Measurements from ENCODE around the gene NAGK.

DNA sequence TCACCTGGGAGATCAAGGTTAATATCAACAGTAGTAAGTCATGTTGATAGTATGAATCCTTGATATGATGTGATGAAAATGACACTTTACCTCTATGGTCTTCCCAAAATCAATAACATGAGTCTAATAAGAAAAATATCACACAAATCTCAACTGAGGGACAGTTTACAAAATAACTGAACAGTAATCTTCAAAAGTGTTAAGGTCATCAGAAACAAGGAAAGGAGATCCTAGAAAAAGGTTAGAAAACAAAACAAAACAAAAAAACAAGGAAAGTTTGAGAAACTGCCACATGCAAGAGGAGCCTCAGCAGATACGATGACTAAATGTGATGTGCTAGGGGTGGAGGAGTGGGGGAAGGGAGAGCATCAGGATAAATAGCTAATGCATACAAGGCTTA is 45.4 kb downstream of the NAGK start:
- TF ChIP-seq POLR2A (IDR thresholded peaks at IDR 0.05), result no peak
- TF ChIP-seq, protein P1, sequence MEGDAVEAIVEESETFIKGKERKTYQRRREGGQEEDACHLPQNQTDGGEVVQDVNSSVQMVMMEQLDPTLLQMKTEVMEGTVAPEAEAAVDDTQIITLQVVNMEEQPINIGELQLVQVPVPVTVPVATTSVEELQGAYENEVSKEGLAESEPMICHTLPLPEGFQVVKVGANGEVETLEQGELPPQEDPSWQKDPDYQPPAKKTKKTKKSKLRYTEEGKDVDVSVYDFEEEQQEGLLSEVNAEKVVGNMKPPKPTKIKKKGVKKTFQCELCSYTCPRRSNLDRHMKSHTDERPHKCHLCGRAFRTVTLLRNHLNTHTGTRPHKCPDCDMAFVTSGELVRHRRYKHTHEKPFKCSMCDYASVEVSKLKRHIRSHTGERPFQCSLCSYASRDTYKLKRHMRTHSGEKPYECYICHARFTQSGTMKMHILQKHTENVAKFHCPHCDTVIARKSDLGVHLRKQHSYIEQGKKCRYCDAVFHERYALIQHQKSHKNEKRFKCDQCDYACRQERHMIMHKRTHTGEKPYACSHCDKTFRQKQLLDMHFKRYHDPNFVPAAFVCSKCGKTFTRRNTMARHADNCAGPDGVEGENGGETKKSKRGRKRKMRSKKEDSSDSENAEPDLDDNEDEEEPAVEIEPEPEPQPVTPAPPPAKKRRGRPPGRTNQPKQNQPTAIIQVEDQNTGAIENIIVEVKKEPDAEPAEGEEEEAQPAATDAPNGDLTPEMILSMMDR (IDR thresholded peaks at IDR 0.05), result no peak
- no peak for TF ChIP-seq POLR2AphosphoS5 (IDR thresholded peaks at IDR 0.05)

All from sigmoid colon (tissue), 4 donors.